Fibroblast of the aortic adventitia (primary cell): ENCODE data around the gene DBI. TPM values are rescaled to one million over a fixed set of nuclear protein-coding genes. Genes with fewer than 3 reads are reported as not detected.
"Not testable (repeated sequence)": the region's sequence is repeated elsewhere in the genome, so short reads cannot be mapped to it uniquely, and the experiment has no call there.

Experiments used
- DNase-seq: peaks from one replicate; pipeline ENCODE4 v3.0.0-alpha.2; 2010; ENCODE audit warnings: low read depth
- H3K4me3 ChIP-seq: 2 replicates; pipeline ENCODE4 v1.5.1; 2011; ENCODE audit warnings: low read depth, mild to moderate bottlenecking, control low read depth, low read length, moderate library complexity
- total RNA-seq: library from RNA; depleted of rRNA; stranded (reverse); fragments of >200 nt; gene quantifications from 2 replicates; pipeline ENCODE4 v1.2.3, GENCODE V29; 2012; ENCODE audit warnings: low replicate concordance
- TF ChIP-seq, protein P1 (sequence below): IDR thresholded peaks from 2 replicates; pipeline ENCODE4 v1.5.1; 2011; ENCODE audit warnings: mild to moderate bottlenecking, low read length, control low read depth, inconsistent platforms; ENCODE audit not compliant: insufficient read depth

DBI gene
- total RNA-seq, 1 donor: 123 TPM

DNA sequence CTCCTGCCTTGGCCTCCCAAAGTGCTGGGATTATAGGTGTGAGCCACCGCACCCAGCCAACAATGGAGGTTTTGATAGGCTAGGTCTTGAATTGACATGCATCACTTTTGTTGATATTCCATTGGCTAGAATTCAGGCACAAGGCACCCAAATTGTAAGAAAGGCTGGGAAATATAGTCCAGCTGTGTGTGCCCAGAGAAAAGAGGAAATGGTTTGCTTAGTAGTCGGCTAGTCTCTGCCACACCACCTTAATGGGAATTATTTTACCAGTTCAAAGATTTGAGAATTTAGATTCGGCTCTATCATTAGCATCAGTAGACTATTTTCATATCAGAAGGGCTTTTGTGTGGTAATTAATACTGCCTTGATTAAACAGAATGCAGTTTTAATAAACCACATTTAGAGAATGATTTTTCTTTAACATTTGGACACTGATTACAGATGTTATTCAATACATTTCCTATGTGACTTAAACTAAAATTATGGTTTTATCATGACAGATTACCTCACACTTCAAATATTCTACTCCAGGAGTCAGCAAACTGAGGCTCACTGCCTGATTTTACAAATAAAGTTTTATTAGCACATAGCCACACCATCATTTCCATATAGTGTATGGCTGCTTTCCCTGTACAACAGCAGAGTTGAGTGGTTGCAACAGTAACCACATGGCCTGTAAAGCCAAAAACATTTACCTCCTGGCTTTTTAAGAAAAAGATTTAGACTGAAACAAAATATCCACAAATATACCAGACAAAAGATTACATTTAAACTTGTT lies 27.4 kb downstream of the DBI start:
- TF ChIP-seq, protein P1, sequence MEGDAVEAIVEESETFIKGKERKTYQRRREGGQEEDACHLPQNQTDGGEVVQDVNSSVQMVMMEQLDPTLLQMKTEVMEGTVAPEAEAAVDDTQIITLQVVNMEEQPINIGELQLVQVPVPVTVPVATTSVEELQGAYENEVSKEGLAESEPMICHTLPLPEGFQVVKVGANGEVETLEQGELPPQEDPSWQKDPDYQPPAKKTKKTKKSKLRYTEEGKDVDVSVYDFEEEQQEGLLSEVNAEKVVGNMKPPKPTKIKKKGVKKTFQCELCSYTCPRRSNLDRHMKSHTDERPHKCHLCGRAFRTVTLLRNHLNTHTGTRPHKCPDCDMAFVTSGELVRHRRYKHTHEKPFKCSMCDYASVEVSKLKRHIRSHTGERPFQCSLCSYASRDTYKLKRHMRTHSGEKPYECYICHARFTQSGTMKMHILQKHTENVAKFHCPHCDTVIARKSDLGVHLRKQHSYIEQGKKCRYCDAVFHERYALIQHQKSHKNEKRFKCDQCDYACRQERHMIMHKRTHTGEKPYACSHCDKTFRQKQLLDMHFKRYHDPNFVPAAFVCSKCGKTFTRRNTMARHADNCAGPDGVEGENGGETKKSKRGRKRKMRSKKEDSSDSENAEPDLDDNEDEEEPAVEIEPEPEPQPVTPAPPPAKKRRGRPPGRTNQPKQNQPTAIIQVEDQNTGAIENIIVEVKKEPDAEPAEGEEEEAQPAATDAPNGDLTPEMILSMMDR: no peak
- no peak overlapping the region for H3K4me3 ChIP-seq
- DNase-seq: no peak

DNA sequence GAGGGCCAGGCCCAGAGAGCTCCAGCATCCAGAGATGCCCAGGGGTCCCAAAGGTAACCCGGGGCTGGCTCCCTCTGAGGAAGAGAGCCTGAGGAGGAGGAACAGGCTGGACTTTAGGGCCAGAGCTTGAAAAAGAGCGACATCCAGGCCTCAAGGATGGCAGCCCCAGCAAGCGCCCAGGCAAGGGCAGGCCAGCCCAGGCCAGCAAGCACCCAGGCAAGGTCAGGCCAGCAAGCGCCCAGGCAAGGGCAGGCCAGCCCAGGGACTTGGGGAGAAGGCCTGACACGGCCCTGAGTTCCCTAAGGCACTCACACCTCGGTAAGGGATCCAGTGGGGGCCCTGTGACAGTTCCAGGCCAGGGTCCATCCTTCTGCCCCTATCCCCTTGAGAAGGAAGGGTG lies 30.4 kb downstream of the DBI start:
- no peak overlapping the region for H3K4me3 ChIP-seq
- TF ChIP-seq, protein P1: no peak
- DNase-seq: no peak

DNA sequence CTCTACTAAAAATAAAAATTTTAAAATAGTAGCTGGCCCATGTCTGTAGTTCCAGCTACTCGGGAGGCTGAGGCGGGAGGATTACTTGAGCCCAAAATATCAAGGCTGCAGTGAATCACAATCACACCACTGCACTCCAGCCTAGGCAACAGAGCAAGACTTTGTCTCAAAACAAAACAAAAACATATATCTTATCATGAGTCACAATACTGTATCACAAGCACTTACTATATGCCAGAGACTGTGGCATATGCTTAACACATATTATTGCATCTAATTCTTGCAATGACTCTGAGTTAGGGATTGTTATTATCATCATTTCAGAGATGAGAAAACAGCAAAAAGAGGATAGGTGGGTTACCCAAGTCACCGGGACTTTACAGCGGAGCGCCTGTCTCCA lies 35.3 kb downstream of the DBI start:
- H3K4me3 ChIP-seq: no peak overlapping the region
- DNase-seq: no peak
- TF ChIP-seq, protein P1: no peak

DNA sequence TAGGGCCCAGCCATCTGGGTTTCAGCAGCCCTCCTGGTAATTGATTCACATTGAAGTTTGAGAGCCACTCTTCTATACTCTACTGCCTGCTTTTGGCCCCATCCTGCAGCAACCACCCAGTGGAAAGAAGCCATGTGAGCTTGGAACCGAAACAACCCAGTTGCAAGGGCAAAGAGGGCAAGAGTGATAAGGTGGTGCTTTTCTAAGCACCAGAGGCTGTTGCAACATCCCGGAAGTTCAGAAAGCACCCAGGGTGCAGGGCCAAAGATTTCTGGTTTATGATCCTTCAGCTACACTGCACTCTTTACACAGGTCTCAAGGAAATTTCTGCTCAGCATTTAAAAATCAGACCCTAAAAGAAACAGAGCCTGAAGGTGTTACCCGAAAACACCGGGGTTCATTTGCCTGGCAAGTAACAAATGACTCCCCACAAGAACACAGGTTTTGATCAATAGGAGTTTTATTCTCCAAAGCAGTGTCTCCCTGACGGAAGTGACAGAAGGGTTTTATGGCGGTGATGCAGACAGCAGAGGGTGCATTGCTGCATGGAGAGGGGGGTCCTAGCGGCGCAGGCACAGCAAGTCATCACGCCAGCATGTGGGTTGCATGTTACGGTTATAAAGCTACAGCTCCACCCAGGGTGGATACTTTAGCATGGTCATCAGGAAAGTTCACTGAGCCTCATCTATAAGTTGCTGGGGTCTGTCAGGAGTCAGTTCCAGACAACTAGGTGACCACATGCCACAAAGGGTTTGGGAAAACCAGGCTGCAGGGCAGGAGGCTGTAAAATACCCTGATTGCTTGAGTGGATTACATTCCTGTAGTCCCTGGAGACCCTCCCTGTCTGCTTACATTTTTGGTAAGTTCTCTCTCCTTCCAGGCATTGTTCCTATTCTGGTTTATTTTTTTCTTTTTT lies 36.1 kb downstream of the DBI start:
- TF ChIP-seq, protein P1: no peak
- H3K4me3 ChIP-seq: no peak overlapping the region
- DNase-seq: peak; percentile 23

DNA sequence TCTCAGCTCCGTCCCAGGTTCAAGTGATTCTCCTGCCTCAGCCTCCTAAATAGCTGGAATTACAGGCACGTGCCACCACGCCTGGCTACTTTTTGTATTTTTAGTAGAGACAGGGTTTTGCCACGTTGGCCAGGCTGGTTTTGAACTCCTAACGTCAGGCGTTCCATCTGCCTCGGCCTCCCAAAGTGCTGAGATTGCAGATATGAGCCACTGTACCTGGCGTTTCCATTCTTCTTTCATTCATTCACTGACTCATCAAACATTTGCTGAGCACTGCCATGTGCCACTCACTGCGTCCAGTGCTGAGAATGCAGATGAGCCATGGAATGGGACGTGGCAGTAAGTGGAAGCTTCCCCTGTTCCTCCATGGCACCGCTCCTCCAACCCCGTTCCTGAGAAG lies 36.8 kb downstream of the DBI start:
- not testable (repeated sequence) for DNase-seq, H3K4me3 ChIP-seq

GRCh38 chr2:119405151-119405550 lies 38.4 kb downstream of the DBI start:
- TF ChIP-seq, protein P1: no peak
- no peak for DNase-seq
- no peak overlapping the region for H3K4me3 ChIP-seq
